Middle frontal gyrus (tissue), 1 donor: ENCODE measurements around the gene CELF2.

Source experiments
- DNase-seq: peaks from one replicate; pipeline ENCODE4 v3.0.0-alpha.2; 2015; ENCODE audit warnings: low spot score; ENCODE audit errors: extremely low spot score

The CELF2 gene

DNA sequence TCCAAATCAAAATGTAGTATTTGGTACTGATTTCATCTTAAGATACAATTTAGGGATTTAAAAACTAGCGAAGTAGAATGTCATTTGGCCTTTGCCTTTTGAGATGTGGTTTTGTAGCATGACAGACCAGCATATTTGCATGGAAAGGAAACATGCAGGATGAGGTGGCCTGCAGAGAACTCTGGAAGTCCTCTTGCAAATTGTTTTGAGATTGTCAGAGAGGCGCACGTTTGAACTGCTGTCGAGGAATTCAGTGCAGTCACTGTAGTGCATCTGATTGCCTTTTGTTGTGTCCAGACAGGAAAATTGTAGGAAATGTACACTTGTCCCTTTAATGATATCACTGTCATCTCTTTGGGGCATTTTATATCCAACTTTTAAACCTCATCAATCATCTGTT is 136.7 kb downstream of the CELF2 start:
- no peak for DNase-seq

DNA sequence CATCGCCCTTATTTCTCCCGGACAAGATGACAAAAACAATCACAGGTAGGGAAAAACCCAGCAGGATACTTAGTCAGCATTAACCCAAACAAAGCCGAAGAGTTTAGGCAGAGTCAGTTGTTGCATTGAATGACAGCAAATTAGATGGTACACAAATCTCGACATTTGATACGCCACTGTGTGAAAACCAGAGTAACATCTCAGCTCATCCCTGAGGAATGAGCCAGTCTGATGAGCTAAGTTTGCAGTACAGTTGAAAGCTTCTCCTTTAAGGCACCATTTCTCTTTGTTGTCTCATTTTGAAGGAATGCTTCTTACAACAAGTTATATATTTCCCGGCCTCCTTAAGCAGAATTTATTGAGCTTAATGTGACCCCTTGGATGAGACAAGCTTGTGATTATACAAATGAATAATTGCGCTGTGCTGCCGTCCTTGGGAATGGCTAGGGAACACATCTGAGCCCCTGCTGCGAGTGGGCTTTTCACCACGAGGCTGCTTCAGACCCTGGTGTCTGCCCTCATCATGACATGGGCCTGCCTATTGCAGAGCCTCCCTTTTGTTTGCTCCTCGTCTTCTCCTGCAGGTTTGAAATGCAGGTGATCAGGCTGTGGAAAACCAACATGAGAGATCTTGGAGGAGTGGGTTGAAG is 137.3 kb downstream of the CELF2 start:
- DNase-seq, result no peak

DNA sequence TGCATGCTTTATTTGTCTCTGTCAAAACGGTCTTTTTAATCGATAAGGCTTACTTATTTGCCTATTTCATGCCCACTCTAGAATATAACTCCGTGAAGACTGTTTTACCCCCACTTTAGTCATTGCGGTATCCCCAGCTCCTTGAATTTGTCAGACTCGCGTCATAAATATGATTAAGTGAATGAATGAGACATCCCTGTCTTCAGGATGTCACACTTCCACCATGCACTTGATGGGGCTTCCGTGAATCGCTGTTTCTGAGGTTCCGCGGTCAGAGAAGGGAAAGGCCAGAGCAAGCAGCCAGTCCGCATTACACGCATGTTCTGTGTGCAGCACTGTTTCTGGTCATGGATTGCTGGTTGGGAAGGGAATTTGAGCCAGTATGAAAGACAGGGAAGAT is 138.8 kb downstream of the CELF2 start:
- DNase-seq, result no peak

DNA sequence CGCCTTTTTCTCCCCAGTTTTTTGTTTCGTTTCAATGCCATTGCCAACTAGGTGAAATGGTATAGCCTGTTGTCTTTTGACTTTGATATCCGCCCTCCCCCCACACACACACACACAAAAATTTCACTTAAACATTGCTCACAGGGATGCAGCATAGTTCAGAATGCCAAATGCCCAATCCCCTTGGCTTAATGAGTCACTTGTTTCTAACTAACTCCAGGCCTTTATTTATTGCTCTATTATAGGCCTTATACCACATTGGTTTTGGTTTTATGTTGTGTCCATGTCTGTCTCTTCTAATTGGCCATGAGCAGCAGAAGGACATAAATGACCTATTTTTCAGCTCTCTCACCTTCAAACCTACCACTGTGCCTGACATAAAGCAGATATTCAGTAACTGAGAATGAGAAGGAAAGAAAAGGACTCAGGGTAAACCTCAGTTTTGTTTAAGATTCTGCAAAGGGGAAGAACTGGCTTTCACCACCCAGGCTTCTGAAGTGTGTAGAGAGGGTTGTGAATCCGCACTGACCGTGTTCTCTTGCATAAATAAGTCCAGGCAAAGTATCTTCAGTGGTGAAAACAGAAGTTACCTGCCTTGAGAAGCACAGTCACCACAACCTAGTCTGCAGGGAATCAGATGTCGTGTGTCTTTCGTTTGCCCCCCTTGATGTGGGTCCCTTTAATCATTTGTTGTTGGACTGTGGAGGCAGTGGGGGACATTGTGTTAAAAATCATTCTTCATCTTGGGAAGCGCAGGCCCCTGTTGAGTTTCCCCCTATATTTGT is 139.8 kb downstream of the CELF2 start:
- DNase-seq, result no peak

DNA sequence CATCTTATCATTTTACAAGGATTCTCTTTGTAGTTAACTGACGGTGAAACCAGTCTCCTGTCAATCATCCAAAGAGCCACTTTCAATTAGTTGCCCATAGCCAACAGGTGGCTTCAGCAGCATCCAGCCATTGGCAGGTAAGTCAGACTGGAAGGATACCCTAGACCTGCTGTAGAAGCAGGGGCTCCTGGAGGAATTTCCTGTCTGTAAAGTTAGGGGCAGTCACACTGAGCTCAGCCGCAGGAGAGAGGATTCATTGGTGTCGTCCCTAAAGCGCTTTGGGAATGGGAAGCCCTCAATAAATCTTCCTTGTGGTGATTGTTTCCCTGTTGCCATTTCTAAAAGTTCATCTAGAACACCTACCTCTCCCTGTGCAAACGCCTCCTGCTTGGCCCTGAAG is 140.4 kb downstream of the CELF2 start:
- no peak for DNase-seq

DNA sequence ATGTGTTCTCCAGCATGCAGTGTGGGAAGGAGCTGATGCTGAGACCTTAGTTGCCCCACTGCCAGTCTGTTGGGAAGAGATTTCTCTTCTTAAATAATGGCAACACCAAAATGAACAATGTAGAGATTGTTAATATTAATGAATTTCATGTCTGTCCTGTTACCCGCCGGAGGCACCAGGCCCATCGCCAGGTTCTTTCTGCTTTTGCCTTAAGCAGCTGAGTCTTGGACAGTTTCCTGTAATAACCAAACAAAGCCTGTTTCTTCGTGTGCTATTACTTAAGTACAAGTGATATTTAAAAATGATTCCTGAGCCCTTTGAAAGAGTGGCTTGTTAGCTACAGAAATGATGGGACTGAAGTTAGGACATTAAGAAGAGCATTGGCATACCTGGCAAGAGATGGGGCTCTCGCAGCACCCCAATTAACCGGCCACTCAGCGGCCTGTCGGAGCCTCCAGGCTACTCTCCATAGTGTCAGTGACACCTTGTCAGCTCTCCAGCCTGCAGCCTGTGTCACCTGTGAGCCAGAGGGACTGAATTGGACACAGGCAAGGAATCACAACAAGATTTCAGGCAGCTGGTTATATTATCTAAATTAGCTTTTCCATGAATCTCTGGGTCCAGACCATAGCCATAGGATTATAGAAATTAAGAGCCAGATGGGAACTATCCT is 142.0 kb downstream of the CELF2 start:
- no peak for DNase-seq

DNA sequence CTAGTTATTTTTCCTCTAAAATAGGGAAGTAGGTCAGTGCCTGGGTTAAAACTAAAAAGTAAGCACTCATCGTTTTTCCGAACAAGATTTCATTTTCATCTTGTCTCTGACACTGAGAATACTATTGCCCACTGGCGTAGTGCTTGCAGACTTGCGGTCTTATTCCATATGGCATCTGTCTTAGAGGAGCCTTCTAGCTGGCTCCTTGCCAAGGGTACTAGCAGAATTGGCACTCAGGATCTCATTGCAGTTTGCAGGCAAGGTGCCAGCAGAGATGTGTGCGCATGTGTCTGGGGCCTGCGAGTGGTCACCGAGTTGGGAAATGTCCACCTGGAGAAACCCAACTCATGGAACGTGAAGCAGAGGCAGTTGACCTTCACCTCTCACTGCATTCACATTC is 143.4 kb downstream of the CELF2 start:
- DNase-seq, result no peak

DNA sequence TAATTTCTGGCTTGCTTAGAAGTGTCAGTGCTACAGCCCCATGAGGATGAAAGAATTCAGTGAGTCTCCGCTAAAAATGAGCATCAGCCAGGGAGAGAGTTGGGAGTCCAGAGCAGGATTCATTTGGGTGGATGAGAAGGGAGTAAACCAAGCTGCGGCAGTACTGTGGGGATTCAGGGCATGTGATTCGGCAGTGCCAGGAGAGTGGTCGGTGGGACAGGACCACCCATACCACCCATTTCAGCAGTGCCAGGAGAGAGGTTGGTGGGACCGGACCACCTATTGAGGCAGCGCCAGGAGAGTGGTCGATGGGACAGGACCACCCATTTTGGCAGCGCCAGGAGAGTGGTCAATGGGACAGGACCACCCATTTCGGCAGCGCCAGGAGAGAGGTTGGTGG is 144.2 kb downstream of the CELF2 start:
- no peak for DNase-seq

DNA sequence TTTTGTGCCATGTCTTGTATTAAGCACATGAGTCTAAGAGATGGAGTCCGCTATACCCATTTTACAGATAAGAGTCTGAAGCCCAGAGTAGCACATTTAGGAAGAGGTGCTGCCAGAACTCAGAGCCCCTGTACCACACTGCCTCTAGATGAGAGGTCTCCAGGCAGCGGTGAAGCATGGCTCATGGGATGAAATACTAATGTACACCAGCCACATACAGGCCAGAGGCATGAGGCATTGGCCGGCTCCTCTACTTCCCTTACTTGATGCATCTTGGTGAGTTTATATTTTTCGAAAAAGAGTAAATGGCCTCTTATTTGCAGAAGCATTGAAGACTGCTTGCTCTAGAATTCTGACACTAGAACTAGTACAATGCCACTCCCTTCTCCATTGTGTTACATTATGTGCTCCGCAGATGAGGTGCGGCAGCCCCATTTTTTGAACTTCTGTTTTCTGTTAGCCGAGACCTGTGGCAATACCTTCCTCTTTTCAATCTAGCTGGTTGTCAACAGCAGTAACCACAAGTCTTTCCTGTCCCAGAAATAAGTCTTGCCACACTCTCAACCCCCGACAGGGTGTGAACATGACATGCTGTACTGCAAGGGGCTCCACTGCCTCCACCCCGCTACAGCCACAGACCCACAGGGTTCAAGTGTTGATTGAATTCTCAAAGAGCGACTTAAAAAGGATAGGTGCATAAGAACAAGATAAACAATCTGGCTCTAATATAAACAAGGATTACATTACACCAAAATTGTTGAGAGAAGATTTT is 145.3 kb downstream of the CELF2 start:
- DNase-seq, result no peak

DNA sequence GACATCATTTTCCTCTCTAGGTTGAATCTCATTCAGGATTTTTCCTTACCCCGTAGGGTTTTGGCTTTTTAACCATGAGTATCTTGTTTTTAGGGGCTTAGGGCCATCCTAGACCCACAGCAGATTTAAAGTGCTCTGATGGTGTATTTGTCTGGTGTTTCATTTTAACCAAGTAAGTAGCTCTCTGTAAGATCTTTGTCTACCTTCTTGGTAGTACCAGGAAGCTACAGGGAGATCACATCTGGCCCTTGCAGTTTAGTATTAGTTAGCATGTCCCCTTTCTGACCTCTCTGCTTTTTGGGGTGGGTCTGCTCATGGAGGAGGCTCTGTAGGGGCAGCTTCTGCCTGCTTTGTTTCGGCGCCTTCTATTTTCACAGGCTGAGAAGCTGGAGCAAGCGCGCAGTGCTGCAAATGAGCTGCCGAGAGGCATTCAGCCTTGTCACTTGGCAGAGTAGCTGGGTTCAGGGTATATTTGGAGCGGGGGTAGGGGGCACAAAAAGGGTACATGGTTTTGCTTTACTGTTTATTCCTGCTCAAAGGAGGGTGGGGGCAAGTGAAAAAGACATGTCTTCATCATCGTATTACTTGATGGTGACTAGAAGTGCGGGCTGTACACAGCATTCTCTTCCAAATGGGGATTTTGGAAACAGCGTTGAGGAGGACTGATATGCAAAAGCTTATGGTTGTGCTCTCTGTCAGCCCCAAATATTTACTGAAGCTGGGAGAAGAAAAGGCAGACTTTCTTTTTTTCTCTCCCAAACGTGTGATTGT is 146.3 kb downstream of the CELF2 start:
- no peak for DNase-seq

DNA sequence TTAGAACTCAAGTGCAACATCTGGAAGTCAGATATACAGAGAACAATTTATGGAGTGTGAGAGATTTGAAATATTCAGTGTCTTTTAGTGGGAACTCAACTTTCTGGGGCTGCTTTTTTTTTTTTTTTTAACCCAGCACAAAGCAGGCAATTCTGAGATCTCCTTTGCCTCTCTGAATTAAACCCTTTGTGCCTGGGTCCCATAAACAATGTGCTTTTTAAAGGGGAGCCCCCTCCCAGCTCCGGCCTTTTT is 146.8 kb downstream of the CELF2 start:
- no peak for DNase-seq

DNA sequence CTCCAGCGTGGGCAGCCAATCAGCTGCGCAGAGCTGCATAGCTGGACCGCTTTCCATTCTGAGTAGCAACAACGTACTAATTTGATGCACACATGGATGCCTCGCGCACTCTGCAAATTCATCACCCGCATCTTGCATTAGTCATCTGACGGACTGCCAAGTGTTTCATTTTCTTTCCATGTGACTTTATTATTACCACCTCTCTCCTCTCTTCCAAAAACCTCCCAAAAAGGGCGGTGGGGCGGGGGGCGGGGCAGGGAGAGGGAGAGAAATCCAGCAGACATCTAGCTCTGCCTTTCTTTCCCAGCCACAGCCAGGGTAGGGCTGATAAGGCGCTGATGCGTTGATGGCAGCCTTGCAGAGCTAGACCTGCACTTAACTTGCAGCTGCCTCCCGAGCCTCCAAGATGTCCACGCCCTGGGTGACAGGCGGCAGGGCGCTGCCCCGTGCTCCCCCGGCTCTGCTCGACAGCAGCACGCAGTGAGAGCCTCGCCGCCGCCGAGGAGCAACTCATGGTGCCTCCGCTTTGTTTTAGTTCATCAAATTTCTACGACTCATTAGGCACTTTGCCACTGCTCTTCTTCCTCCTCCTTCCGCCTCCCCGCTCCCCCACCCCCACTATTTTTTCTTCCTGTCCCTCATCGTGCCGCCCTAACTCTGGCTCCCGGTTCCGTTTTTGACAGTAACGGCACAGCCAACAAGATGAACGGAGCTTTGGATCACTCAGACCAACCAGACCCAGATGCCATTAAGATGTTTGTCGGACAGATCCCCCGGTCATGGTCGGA is 147.3 kb downstream of the CELF2 start:
- DNase-seq, result peak; percentile 75

DNA sequence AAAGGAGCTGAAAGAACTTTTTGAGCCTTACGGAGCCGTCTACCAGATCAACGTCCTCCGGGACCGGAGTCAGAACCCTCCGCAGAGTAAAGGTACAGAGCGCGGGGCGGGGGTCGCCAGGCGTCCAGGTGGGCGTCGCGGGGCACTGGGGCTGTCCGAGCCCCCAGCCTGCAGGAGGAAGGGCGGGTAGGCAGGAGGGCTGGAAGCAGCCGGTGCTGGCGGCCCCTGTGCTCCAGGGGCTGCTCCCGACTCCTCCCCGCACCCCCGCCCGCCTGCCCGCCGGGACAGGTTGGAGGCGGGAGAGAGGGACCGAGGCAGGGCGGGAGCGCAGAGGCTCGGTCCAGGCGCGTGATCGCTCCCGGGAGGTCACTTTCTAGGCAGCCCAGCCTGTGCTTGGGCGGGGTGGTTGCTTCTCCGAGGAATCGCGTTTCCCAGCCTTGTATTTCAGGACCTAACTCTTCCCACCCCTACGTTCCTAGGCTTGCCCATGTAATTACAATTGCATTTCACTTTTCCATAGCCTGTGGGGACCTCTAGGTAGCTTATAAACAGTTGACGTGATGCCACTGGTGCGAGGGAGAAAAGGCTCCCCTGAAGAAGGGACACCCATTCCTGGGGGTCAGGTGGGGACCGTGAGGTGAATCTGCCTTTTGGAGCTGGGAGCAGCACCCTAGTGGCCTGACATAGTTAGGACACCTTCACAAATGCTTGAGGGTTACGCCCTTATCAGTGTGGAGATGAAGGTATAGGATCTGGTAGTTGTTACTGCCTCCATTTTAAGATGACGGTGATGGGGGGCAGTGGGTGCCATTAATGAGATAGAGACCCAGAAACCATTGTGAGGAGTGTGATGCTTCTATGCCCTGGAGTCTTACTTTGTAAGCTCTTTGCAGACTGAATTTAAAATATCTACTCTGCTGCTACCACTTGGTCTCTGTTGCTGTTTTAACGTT is 148.2 kb downstream of the CELF2 start:
- no peak for DNase-seq

DNA sequence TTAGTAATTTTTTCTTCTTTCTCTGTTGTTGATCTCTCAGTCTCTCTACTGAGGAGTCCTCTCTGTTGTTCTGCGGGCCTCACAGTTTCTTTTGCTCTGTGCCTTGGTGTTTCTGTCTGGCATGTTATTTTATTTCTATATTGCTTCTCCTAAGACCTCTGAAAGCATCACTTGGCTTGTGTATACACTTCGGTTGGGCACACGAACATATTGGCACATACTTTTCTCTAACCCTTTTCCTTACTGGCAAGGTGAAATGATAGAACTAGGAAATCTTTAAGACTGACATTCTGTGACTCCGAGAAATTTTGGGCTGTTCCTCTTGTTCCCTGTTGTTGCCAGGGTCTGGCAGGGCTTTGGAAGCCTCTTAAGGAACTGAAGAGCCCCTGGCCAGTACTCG is 148.9 kb downstream of the CELF2 start:
- no peak for DNase-seq

DNA sequence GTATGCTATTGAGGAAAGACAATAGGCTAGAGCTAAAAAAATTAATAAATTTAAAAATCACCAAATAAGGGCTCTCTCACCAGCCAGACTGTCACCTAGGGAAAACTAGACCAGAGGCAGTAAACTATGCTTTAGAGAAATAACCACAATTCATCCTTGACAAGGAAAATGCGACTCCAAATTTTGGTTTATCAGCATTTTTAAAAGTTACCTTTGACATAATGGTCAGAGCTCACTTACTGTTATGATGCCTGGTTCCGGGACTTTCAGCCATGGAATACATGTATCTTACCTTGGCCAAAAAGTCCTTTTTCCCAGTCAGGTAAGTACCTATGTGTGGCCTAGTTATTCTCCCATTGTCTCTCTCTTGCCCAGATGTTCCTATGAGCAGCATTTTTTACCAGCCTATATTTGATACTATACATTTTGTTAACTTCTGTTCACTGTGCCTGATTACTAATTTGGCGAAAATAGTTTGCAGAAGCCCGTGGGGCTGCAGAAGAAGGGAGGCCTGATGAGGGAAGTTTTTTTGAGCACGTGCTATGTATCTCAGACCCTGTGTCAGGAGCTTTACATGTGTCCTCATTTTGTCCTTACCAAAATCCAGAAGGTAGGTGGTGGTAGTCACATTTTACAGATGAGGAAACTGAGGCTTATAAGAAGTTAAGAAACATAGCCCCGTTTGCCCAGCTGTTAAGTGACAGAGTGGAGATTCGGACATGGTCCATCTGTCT is 149.7 kb downstream of the CELF2 start:
- DNase-seq, result no peak

DNA sequence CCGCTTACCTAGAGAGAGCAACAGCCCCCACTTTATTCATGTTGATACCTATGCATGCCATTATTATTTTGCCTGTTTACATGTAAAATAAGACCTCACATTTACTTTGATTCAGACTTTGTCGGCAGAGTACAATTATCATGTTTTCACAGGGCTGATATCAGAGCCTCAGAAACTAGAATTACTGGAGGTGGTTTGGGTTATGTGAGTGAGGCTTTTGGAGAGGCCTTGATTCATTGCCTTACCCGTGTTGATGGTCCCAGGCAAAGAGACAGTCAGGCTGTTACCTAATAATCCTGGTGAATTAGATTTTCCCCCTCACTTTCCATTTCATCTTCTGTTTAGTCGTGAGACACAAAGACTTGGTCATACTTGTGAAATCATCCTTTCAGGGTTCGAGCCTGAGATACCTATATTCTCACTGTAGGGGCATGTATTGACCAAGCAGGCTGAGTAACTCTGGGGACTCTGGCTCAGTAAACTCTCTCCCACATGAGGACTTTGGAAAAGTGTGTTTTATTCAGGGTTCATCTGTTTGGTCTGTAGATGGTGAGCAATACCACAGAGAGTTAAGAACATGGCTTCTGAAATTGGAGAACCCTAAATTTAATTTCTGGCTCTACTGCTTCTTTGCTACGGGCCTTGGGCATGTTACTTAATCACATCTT is 150.9 kb downstream of the CELF2 start:
- no peak for DNase-seq

DNA sequence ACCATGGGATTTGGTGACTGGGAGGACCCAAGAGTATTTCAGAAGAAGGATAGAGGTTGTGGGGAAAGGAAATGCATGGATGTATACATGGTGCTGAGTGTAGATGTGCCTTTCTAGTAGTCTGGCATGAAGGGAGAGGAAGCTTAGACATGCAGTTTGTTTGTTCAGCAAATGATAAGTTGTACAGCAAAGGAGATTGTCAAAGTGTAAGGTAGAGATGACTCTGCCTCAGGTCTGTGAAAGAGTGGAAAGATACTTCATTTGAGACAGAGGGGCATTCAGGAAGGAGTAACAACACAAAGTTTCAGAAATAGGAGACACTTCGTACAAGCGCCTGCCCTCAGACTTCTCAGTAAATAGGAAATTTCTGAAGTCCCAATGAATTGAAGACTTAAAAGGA is 152.3 kb downstream of the CELF2 start:
- DNase-seq, result no peak

DNA sequence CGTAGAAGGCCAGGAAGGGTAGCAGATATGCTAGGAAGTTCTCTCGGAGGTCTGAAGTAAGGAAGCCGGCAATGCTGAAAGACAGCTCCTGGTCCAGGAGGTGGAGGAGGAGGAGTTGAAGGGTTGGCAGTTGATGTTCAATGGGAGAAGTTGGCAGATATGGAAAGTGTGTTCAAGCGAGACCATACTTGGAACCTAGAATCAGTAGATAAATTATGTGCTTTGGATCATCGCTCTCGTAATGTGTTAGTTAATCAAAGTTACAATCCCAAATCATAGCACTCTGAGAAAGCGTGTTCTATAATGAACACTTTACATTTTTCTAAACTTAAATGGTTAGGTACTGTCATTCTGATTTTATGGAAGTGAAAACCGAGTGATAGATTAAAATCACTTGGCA is 152.9 kb downstream of the CELF2 start:
- no peak for DNase-seq
